ENCODE results near the gene TASL.

Gene TASL

DNA sequence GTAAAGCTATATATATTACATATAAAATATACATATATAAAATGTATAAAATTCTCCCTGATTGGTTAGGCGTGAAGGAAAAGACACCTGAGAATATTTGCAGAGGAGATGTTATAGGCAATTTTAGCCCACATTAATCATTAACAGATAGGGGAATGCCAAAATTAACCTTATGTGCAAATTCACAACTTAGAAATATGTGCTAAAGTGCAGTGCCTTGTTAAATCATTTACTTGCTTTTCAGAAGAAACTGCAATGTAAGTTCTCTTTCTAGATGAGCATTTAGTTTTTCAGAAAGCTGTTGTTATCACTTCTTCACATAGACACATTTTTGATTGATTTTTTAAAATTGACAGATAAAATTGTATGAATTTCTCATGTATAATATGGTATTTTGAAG lies 5.6 kb downstream of the TASL start:
- TF ChIP-seq, protein P1, sequence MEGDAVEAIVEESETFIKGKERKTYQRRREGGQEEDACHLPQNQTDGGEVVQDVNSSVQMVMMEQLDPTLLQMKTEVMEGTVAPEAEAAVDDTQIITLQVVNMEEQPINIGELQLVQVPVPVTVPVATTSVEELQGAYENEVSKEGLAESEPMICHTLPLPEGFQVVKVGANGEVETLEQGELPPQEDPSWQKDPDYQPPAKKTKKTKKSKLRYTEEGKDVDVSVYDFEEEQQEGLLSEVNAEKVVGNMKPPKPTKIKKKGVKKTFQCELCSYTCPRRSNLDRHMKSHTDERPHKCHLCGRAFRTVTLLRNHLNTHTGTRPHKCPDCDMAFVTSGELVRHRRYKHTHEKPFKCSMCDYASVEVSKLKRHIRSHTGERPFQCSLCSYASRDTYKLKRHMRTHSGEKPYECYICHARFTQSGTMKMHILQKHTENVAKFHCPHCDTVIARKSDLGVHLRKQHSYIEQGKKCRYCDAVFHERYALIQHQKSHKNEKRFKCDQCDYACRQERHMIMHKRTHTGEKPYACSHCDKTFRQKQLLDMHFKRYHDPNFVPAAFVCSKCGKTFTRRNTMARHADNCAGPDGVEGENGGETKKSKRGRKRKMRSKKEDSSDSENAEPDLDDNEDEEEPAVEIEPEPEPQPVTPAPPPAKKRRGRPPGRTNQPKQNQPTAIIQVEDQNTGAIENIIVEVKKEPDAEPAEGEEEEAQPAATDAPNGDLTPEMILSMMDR (IDR thresholded peaks at IDR 0.05): no peak

DNA sequence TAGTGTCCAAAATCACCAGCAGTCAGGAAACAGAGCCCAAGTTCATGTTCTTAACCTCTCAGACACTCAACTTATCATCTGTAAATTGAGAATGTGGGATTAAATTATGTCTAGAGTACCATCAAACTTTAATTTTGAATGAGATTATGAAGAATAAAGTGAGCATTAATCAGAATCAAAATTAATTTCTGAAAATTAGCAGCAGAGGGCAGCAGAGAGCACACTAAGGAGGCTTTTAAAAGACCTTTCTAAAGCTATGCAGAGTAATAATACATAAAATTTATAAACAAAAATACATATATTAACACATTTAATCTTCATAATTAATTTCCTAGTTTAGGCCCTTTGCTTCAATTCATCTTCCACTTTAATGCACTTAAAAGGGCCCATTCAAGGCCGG lies 7.1 kb downstream of the TASL start:
- TF ChIP-seq, protein P1 (IDR thresholded peaks at IDR 0.05): peak; percentile 44

DNA sequence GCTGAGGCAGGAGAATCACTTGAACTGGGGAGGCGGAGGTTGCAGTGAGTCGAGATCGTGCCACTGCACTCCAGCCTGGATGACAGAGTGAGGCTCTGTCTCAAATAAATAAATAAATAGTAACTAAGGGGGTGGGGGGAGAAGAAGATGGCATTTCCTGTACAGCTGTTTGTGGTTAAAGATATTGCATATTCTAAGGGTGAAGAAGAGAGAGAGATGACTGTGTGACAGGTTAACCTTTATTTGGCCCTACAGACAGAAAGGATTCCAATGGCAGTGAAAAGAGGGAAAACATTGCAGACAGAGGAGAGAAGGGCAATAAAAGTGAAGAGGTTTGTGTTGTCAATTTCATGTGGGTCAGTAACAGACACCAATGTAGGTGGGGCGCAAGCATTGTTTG lies 9.4 kb downstream of the TASL start:
- TF ChIP-seq, protein P1 (IDR thresholded peaks at IDR 0.05): no peak

GRCh38 chrX:30561191-30561590 lies 16.4 kb downstream of the TASL start:
- TF ChIP-seq, protein P1 (IDR thresholded peaks at IDR 0.05): no peak

DNA sequence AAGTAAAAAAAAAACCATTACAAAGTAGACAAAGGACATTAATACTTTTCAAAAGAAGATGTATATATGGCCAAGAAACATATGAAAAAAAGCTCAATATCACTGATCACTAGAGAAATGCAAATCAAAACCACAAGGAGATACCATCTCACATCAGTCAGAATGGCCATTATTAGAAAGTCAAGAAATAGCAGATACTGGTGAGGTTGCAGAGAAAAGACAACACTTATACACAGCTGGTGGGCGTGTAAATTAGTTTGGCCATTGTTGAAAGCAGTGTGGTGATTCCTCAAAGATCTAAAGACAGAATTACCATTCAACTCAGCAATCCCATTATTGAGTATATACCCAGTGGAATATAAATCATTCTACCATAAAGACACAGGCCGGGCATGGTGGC lies 39.3 kb downstream of the TASL start:
- TF ChIP-seq, protein P1 (IDR thresholded peaks at IDR 0.05): no peak

DNA sequence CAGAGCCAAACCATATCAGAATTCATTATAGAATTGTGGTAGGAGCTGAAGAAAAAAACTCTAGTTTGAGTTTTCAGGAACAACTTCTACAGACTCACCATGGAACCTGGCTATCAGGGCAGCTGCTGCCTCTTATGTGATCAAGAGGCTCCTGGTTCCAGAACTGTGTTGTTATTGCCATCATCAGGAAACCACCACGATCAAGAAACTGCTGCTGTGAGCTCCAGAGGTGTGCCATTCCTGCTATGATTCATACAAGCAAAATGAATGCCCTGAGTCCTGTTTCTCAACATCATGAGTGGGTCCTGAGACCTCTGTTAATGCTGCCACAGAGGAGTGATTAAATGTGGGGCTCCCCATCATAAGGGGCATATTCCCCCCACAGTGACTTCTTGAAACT lies 43.7 kb downstream of the TASL start:
- TF ChIP-seq, protein P1 (IDR thresholded peaks at IDR 0.05): no peak

DNA sequence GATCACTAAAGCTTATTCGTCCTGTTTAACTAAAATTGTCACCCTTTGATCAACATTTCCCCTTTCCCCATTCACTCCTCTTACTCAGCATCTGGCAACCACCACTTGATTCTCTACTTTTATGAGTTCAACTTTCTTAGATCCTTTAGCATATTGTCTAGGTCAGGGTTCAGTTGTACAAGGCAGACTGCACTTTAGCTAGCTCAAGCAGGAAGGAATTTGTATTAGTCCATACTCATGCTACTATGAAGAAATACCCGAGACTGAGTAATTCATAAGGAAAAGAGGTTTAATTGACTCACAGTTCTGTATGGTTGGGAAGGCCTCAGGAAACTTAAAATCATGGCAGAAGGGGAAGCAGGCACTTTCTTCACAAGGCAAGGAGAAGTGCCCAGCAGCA lies 44.3 kb downstream of the TASL start:
- TF ChIP-seq, protein P1 (IDR thresholded peaks at IDR 0.05): no peak

- TF ChIP-seq, protein P1 (IDR thresholded peaks at IDR 0.05): no peak
Measured at GRCh38 chrX:30530606-30531005, 47.0 kb downstream of the TASL start.
